H1 (cell line): ENCODE data around the gene REL. TPM values are rescaled to one million over a fixed set of nuclear protein-coding genes. Genes with fewer than 3 reads are reported as not detected.

ENCODE experiments used
- CTCF ChIA-PET: fragments of 300-600 bp; sonication (Branson Sonifier 250); formaldehyde crosslinking; loops from one replicate; lab custom pipeline; 2021; ENCODE audit not compliant: partially characterized antibody; lab: Charles Lee
- POLR2A ChIA-PET: fragments of 300-600 bp; sonication (Branson Sonifier 250); formaldehyde crosslinking; loops from one replicate; lab custom pipeline; 2021; ENCODE audit warnings: inconsistent platforms; ENCODE audit not compliant: partially characterized antibody; lab: Charles Lee
- DNase-seq, 2 experiments: peaks; one replicate each; pipeline versions ENCODE4 v3.0.0 to v3.0.0-alpha.2; 2010 to 2022; ENCODE audit warnings: low spot score in 2 of 2, low read depth in 1 of 2, mixed read lengths in 1 of 2
- FAIRE-seq: peaks from 2 replicates; lab custom pipeline; 2011; peaks lifted over from hg19 to GRCh38; lab: Jason Lieb, UNC
- H2AFZ ChIP-seq: 2 replicates; pipeline ENCODE4 v1.8.1; 2012; ENCODE audit warnings: low read length, inconsistent platforms
- H2AK5ac ChIP-seq: 2 replicates; pipeline ENCODE4 v1.6.1; 2013; ENCODE audit warnings: low read depth, low read length
- H2BK120ac ChIP-seq: replicated peaks from 2 replicates; pipeline ENCODE3; 2013; ENCODE audit warnings: low read depth, low read length, inconsistent platforms
- H2BK12ac ChIP-seq: 2 replicates; pipeline ENCODE4 v1.6.1; 2013; ENCODE audit warnings: low read depth, low read length
- H2BK15ac ChIP-seq: 2 replicates; pipeline ENCODE4 v1.6.1; 2013; ENCODE audit warnings: low read length
- H2BK20ac ChIP-seq: 2 replicates; pipeline ENCODE4 v1.6.1; 2013; ENCODE audit warnings: low read length
- H2BK5ac ChIP-seq: 2 replicates; pipeline ENCODE4 v1.6.1; 2013; ENCODE audit warnings: low read depth, low read length
- H3K14ac ChIP-seq: 2 replicates; pipeline ENCODE4 v1.6.1; 2013; ENCODE audit warnings: inconsistent platforms; ENCODE audit not compliant: insufficient read length
- H3K18ac ChIP-seq: 2 replicates; pipeline ENCODE4 v1.6.1; 2013; ENCODE audit warnings: low read length; ENCODE audit errors: extremely low read depth
- H3K23ac ChIP-seq: 2 replicates; pipeline ENCODE4 v1.6.1; 2013; ENCODE audit warnings: inconsistent platforms; ENCODE audit not compliant: insufficient read length
- H3K23me2 ChIP-seq: 2 replicates; pipeline ENCODE4 v1.6.1; 2013; ENCODE audit warnings: low read depth, low read length
- H3K27ac ChIP-seq: 2 replicates; pipeline ENCODE4 v1.6.1; 2011; ENCODE audit warnings: low read depth, low read length, inconsistent platforms
- H3K27me3 ChIP-seq, 4 experiments: replicated peaks in 1 of 4; 1 replicate in 1 of 4; 2 replicates in 3 of 4; pipeline versions ENCODE4 v1.6.1 to v1.8.1; 2011 to 2013; ENCODE audit warnings: low read length in 3 of 4, mild to moderate bottlenecking in 3 of 4, inconsistent platforms in 2 of 4, mixed read lengths in 2 of 4, moderate library complexity in 1 of 4; ENCODE audit not compliant: control insufficient read depth in 3 of 4, insufficient read depth in 3 of 4; ENCODE audit errors: extremely low read depth in 1 of 4
- H3K36me3 ChIP-seq, 4 experiments: 2 replicates each; pipeline versions ENCODE4 v1.6.1 to v1.8.1; 2011 to 2013; ENCODE audit warnings: mild to moderate bottlenecking in 4 of 4, low read length in 3 of 4, moderate library complexity in 2 of 4, control low read depth in 1 of 4, inconsistent platforms in 1 of 4; ENCODE audit not compliant: insufficient read depth in 4 of 4, control insufficient read depth in 2 of 4
- H3K4ac ChIP-seq: replicated peaks from 2 replicates; pipeline ENCODE3; 2013; ENCODE audit warnings: low read length, low read depth, mixed read lengths, inconsistent platforms; ENCODE audit not compliant: insufficient read length
- H3K4me1 ChIP-seq, 4 experiments: replicated peaks in 1 of 4; 1 replicate in 1 of 4; 2 replicates in 3 of 4; pipeline versions ENCODE4 v1.6.1 to v1.8.1; 2011 to 2013; ENCODE audit warnings: low read length in 3 of 4, inconsistent platforms in 2 of 4, mixed read lengths in 1 of 4; ENCODE audit not compliant: insufficient read depth in 4 of 4, control insufficient read depth in 3 of 4
- H3K4me2 ChIP-seq, 2 experiments: 2 replicates each; pipeline versions ENCODE4 v1.6.1 to v1.8.1; 2011 to 2013; ENCODE audit warnings: low read depth in 2 of 2, low read length in 2 of 2, control low read depth in 1 of 2, inconsistent platforms in 1 of 2, mild to moderate bottlenecking in 1 of 2; ENCODE audit not compliant: insufficient read depth in 1 of 2
- H3K4me3 ChIP-seq, 4 experiments: fragments of 200-600, 300-600 bp in 1 of 4; sonication (generic), shearing (Covaris generic), sonication (Bioruptor Twin) in 1 of 4; 2 replicates each; pipeline versions ENCODE4 v1.5.1 to v1.8.1; 2011 to 2016; ENCODE audit warnings: low read length in 4 of 4, low read depth in 3 of 4, control low read depth in 2 of 4, inconsistent platforms in 2 of 4, mild to moderate bottlenecking in 2 of 4, mixed read lengths in 1 of 4, moderate library complexity in 1 of 4; ENCODE audit not compliant: insufficient read depth in 2 of 4; ENCODE audit errors: extremely low read depth in 1 of 4
- H3K56ac ChIP-seq: replicated peaks from 2 replicates; pipeline ENCODE3; 2013; ENCODE audit warnings: low read depth, mild to moderate bottlenecking, mixed read lengths, low read length, inconsistent platforms; ENCODE audit not compliant: insufficient read length
- H3K79me1 ChIP-seq: 2 replicates; pipeline ENCODE4 v1.6.1; 2013; ENCODE audit warnings: low read depth, low read length, control low read depth
- H3K79me2 ChIP-seq, 2 experiments: 2 replicates each; pipeline versions ENCODE4 v1.6.1 to v1.8.1; 2012 to 2013; ENCODE audit warnings: low read length in 2 of 2, mild to moderate bottlenecking in 2 of 2, inconsistent platforms in 1 of 2; ENCODE audit not compliant: insufficient read depth in 2 of 2, control insufficient read depth in 1 of 2
- H3K9ac ChIP-seq, 4 experiments: replicated peaks in 1 of 4; 1 replicate in 1 of 4; 2 replicates in 3 of 4; pipeline versions ENCODE4 v1.6.1 to v1.8.1; 2011 to 2013; ENCODE audit warnings: low read depth in 3 of 4, low read length in 3 of 4, control low read depth in 2 of 4, mild to moderate bottlenecking in 2 of 4, moderate library complexity in 2 of 4, inconsistent platforms in 1 of 4; ENCODE audit errors: extremely low read depth in 1 of 4
- H3K9me3 ChIP-seq, 2 experiments: 2 replicates each; pipeline versions ENCODE4 v1.6.1 to v1.8.1; 2012 to 2013; ENCODE audit warnings: mild to moderate bottlenecking in 2 of 2, moderate library complexity in 2 of 2, control low read depth in 1 of 2, inconsistent platforms in 1 of 2, low read depth in 1 of 2, low read length in 1 of 2, mixed read lengths in 1 of 2; ENCODE audit not compliant: insufficient read depth in 2 of 2
- H4K20me1 ChIP-seq, 2 experiments: replicated peaks in 1 of 2; 2 replicates each; pipeline versions ENCODE3 to v1.8.1; 2011 to 2013; ENCODE audit warnings: inconsistent platforms in 2 of 2, low read length in 2 of 2, mild to moderate bottlenecking in 1 of 2; ENCODE audit not compliant: insufficient read depth in 2 of 2, control insufficient read depth in 1 of 2
- H4K5ac ChIP-seq: 2 replicates; pipeline ENCODE4 v1.6.1; 2013; ENCODE audit warnings: low read length, low read depth, mixed read lengths, inconsistent platforms; ENCODE audit not compliant: insufficient read length
- H4K8ac ChIP-seq: 2 replicates; pipeline ENCODE4 v1.8.0; 2013; ENCODE audit warnings: mild to moderate bottlenecking, moderate library complexity, low read length, inconsistent platforms; ENCODE audit not compliant: insufficient read depth; ENCODE audit errors: extremely low read depth
- H4K91ac ChIP-seq: replicated peaks from 2 replicates; pipeline ENCODE3; 2013; ENCODE audit warnings: low read length, mixed read lengths, inconsistent platforms; ENCODE audit not compliant: insufficient read length
- BCL11A ChIP-seq, 2 experiments: IDR thresholded peaks; one replicate each; pipeline ENCODE4 v1.6.1; 2011; ENCODE audit warnings: low read depth in 2 of 2, low read length in 2 of 2, mild to moderate bottlenecking in 2 of 2
- BRCA1 ChIP-seq: IDR thresholded peaks from 2 replicates; pipeline ENCODE4 v1.6.1; 2012; ENCODE audit warnings: low read depth, low read length, improper control_type of control experiment
- CHD1 ChIP-seq: IDR thresholded peaks from 2 replicates; pipeline ENCODE4 v1.6.1; 2012; ENCODE audit warnings: low read depth, low read length, improper control_type of control experiment
- CHD2 ChIP-seq: IDR thresholded peaks from 2 replicates; pipeline ENCODE4 v1.6.1; 2012; ENCODE audit warnings: low read length, improper control_type of control experiment
- EP300 ChIP-seq, 2 experiments: IDR thresholded peaks; 1 replicate in 1 of 2; 2 replicates in 1 of 2; pipeline ENCODE4 v1.6.1; 2011 to 2012; ENCODE audit warnings: low read depth in 2 of 2, low read length in 2 of 2, mild to moderate bottlenecking in 2 of 2, borderline replicate concordance in 1 of 2, inconsistent platforms in 1 of 2, moderate library complexity in 1 of 2
- FOSL1 ChIP-seq: IDR thresholded peaks from 2 replicates; pipeline ENCODE4 v1.6.1; 2011; ENCODE audit warnings: mild to moderate bottlenecking, low read depth, low read length, moderate library complexity; ENCODE audit not compliant: insufficient read depth
- JUN ChIP-seq: IDR thresholded peaks from 2 replicates; pipeline ENCODE4 v1.6.1; 2011; ENCODE audit warnings: low read depth, mild to moderate bottlenecking, improper control_type of control experiment, low read length
- JUND ChIP-seq: IDR thresholded peaks from 2 replicates; pipeline ENCODE4 v1.6.1; 2011; ENCODE audit warnings: mild to moderate bottlenecking, improper control_type of control experiment, low read length
- KDM1A ChIP-seq: fragments of 200-600, 300-600 bp; sonication (generic); IDR thresholded peaks from 2 replicates; pipeline ENCODE4 v1.7.1; 2016; ENCODE audit warnings: mild to moderate bottlenecking, low read length, borderline replicate concordance
- KDM5A ChIP-seq: fragments of 200-600 bp; IDR thresholded peaks from 2 replicates; pipeline ENCODE4 v1.7.1; 2012; ENCODE audit warnings: mild to moderate bottlenecking, low read length, inconsistent platforms, mixed read lengths
- SAP30 ChIP-seq: fragments of 300-600 bp; sonication (generic); IDR thresholded peaks from 2 replicates; pipeline ENCODE4 v1.7.1; 2012; ENCODE audit warnings: low read length, moderate library complexity, mild to moderate bottlenecking, inconsistent platforms; ENCODE audit not compliant: insufficient read depth, insufficient replicate concordance
- SP2 ChIP-seq: IDR thresholded peaks from 2 replicates; pipeline ENCODE4 v1.6.1; 2012; ENCODE audit warnings: mild to moderate bottlenecking, low read length, inconsistent platforms
- ZNF274 ChIP-seq: IDR thresholded peaks from 2 replicates; pipeline ENCODE4 v1.7.0; 2012; ENCODE audit warnings: low read length, borderline replicate concordance; ENCODE audit errors: extremely low read depth
- WGBS, 2 experiments: shearing (Covaris generic) in 1 of 2; methylation state at CpG; one replicate each; pipeline versions ENCODE4 v1.1.6 to v1.1.7; 2013 to 2015; ENCODE audit warnings: low lambda C conversion rate in 2 of 2, mixed read lengths in 2 of 2, inconsistent platforms in 1 of 2, low coverage in 1 of 2, missing lambda C conversion rate in 1 of 2; ENCODE audit not compliant: insufficient replicate concordance in 2 of 2, insufficient coverage in 1 of 2, insufficient read length in 1 of 2; ENCODE audit errors: extremely low coverage in 1 of 2, missing lambda C conversion rate in 1 of 2; 5-methylcytosine and 5-hydroxymethylcytosine counted together
- polyA plus RNA-seq, 7 experiments: library from polyadenylated mRNA; depleted of rRNA in 3 of 7; stranded (reverse) in 5 of 7; unstranded in 2 of 7; fragments of >200 nt in 5 of 7; fragments of 200-250 nt in 2 of 7; gene quantifications; 1 replicate in 5 of 7; 2 replicates in 1 of 7; 4 replicates in 1 of 7; pipeline versions ENCODE4 v1.2.1 to v1.2.3, GENCODE V29; 2011 to 2013; ENCODE audit warnings: missing spikeins in 2 of 7, mixed read lengths in 2 of 7
- total RNA-seq: library from RNA; stranded (reverse); fragmentation: NEBNext Ultra II Directional; extraction: Animal tissue kit (Norgen Biotek cat#: 25700); gene quantifications from 2 replicates; pipeline ENCODE4 v1.2.1, GENCODE V29; 2021

The REL gene
- total and polyA plus RNA-seq, 2 of the 8 experiments (the other 6 are each of a cell fraction or from before 2014, with no cell fraction given): 1.5 to 7.5 TPM

GRCh38 chr2:60962528-60962927, 81.2 kb downstream of the REL start:
- Histone ChIP-seq H3K23ac (no peak overlapping the region), H3K4ac (no peak overlapping the region), H3K14ac (no peak overlapping the region), H2AK5ac (no peak overlapping the region), H4K20me1 (no peaks in the 10 kb centered on the region), H3K56ac (no peak overlapping the region), H2AFZ (no peak overlapping the region), H3K27ac (no peak overlapping the region), H3K4me3 (no peak overlapping the region), H3K9me3 (no peaks in the 10 kb centered on the region), H3K4me2 (no peak overlapping the region), H3K27me3 (no peaks in the 10 kb centered on the region), H3K79me1 (no peaks in the 10 kb centered on the region), H2BK12ac (no peak overlapping the region), H3K36me3 (no peaks in the 10 kb centered on the region), H2BK5ac (no peak overlapping the region), H3K79me2 (no peaks in the 10 kb centered on the region), H3K9ac (no peak overlapping the region), H2BK15ac (no peak overlapping the region), H3K18ac (no peak overlapping the region), H4K8ac (no peak overlapping the region), H2BK120ac (no peak overlapping the region), H3K23me2 (no peaks in the 10 kb centered on the region), H3K4me1 (0 out of 7 replicates have a peak, but pooled peaks cover 0 to 1% (median 0%) of the 10 kb centered on the region in 4 experiments), H4K5ac (no peak overlapping the region), H4K91ac (no peak overlapping the region), H2BK20ac (no peak overlapping the region)
- FAIRE-seq (no peak), DNase-seq (no peak)
- TF ChIP-seq JUND (no peak), BRCA1 (no peak), KDM1A (no peak), CHD2 (no peak), ZNF274 (no peak), KDM5A (no peak), SP2 (no peak), CHD1 (no peak), BCL11A (IDR thresholded peaks at IDR 0.05; ENCODE audit: low read depth in 2 of 2, low read length in 2 of 2) (no peak), FOSL1 (no peak), EP300 (IDR thresholded peaks at IDR 0.05; ENCODE audit: borderline replicate concordance in 1 of 2, low read depth in 2 of 2, low read length in 2 of 2) (no peak), SAP30 (no peak), JUN (no peak)
- WGBS, 2 experiments: 87 to 100% methylated on average over 1 to 2 of the region's 2 CpGs
- ChIA-PET POLR2A (no interaction called here), CTCF (interaction anchor here (1.0 kb wide), 1 partner anchor 11 kb away, joined by 3 read pairs; no protein-coding TSS in a partner anchor)
